VCaP (cell line): Measurements from ENCODE around the gene SHISAL1.

Source experiments
- H3K27ac ChIP-seq: fragments of 450-650 bp; 2 replicates; pipeline ENCODE4 v1.5.1; 2017
- CTCF ChIP-seq: fragments of 450-650 bp; conservative IDR thresholded peaks from 2 replicates; pipeline ENCODE4 v1.5.1; 2017; ENCODE audit warnings: mild to moderate bottlenecking, moderate library complexity

Gene SHISAL1

GRCh38 chr22:44205516-44206329 is 107.0 kb downstream of the SHISAL1 start:
- TF ChIP-seq CTCF = no peak
- H3K27ac ChIP-seq = no peak overlapping the region

GRCh38 chr22:44204739-44205515 is 107.8 kb downstream of the SHISAL1 start:
- TF ChIP-seq CTCF = no peak
- no peak overlapping the region for H3K27ac ChIP-seq

GRCh38 chr22:44203203-44203602 is 109.5 kb downstream of the SHISAL1 start:
- H3K27ac ChIP-seq = no peak overlapping the region

GRCh38 chr22:44202261-44202789 is 110.4 kb downstream of the SHISAL1 start:
- H3K27ac ChIP-seq = no peak overlapping the region
- TF ChIP-seq CTCF = no peak

More at GRCh38 chr22:44203203-44203602, 109.5 kb downstream of the SHISAL1 start:
- TF ChIP-seq CTCF = no peak

- TF ChIP-seq CTCF = no peak
- no peak overlapping the region for H3K27ac ChIP-seq
Measured at GRCh38 chr22:44201665-44202064, 111.1 kb downstream of the SHISAL1 start.

GRCh38 chr22:44200855-44201550 is 111.7 kb downstream of the SHISAL1 start:
- no peak for TF ChIP-seq CTCF
- no peak overlapping the region for H3K27ac ChIP-seq

GRCh38 chr22:44200451-44200850 is 112.3 kb downstream of the SHISAL1 start:
- TF ChIP-seq CTCF = no peak
- H3K27ac ChIP-seq = no peak overlapping the region
